Stomach (tissue), 9 donors: Measurements from ENCODE around the gene KLHL15. TPM values are rescaled to one million over a fixed set of nuclear protein-coding genes. Genes with fewer than 3 reads are reported as not detected.

Experiments
- DNase-seq, 2 donors: peaks; one replicate each; pipeline versions ENCODE4 v3.0.0 to v3.0.0-alpha.2; 2013 to 2019
- H3K27ac ChIP-seq, 5 donors: fragments of 200-600 bp in 4 of 5; sonication (generic) in 4 of 5; one replicate each; pipeline ENCODE4 v1.5.1; 2013 to 2019; ENCODE audit warnings: mild to moderate bottlenecking in 1 of 5, moderate library complexity in 1 of 5
- H3K27me3 ChIP-seq, 3 donors: fragments of 200-600 bp; sonication (generic); one replicate each; pipeline ENCODE4 v1.5.1; 2017 to 2019; ENCODE audit warnings: mixed run types in 1 of 3
- H3K36me3 ChIP-seq, 4 donors: fragments of 200-600 bp; sonication (generic); 1 replicate in 3 of 4; 2 replicates in 1 of 4; pipeline ENCODE4 v1.5.1; 2016 to 2019
- H3K4me1 ChIP-seq, 4 donors: fragments of 200-600 bp; sonication (generic); one replicate each; pipeline ENCODE4 v1.5.1; 2016 to 2019
- H3K4me3 ChIP-seq, 4 donors: fragments of 200-600 bp; sonication (generic) in 3 of 4; one replicate each; pipeline ENCODE4 v1.5.1; 2016 to 2019; ENCODE audit warnings: mild to moderate bottlenecking in 1 of 4
- H3K9me3 ChIP-seq, 4 donors: fragments of 200-600 bp; sonication (generic); one replicate each; pipeline ENCODE4 v1.5.1; 2016 to 2019
- CTCF ChIP-seq, 7 experiments: fragments of 450-650 bp in 4 of 7; fragments of 200-600 bp in 3 of 7; sonication (generic) in 3 of 7; IDR thresholded peaks; one replicate each; pipeline ENCODE4 v1.5.1; 2016 to 2019; ENCODE audit warnings: antibody characterized with exemption in 7 of 7, control low read depth in 2 of 7, mild to moderate bottlenecking in 1 of 7
- EP300 ChIP-seq: sonication (generic); formaldehyde crosslinking; IDR thresholded peaks from one replicate; pipeline ENCODE4 v1.6.1; 2017; ENCODE audit warnings: antibody characterized with exemption
- POLR2A ChIP-seq, 4 donors: fragments of 450-650 bp; IDR thresholded peaks; one replicate each; pipeline ENCODE4 v1.6.1; 2016; ENCODE audit warnings: antibody characterized with exemption in 4 of 4, control low read depth in 2 of 4, mild to moderate bottlenecking in 1 of 4, moderate library complexity in 1 of 4
- POLR2AphosphoS5 ChIP-seq, 3 donors: sonication (generic); formaldehyde crosslinking; IDR thresholded peaks; one replicate each; pipeline ENCODE4 v1.6.1; 2016; ENCODE audit warnings: antibody characterized with exemption in 3 of 3
- WGBS, 5 donors: extraction: QIAGEN DNeasy Blood & Tissue Kit in 3 of 5; methylation state at CpG; one replicate each; pipeline versions ENCODE4 v1.1.5 to v1.1.7; 2013 to 2018; 5-methylcytosine and 5-hydroxymethylcytosine counted together
- intact Hi-C: fragments of 100-400 bp; cut with DNase I; formaldehyde crosslinking; loops from one replicate; pipeline ENCODE4 v1.15.1; 2023; ENCODE audit warnings: low total_unique reads
- polyA plus RNA-seq, 3 donors: library from polyadenylated mRNA; stranded (reverse); fragments of 200-250 nt; gene quantifications; one replicate each; pipeline ENCODE4 v1.2.3, GENCODE V29; 2013
- total RNA-seq, 5 donors: library from RNA; depleted of rRNA; stranded (reverse); fragments of >200 nt; gene quantifications; one replicate each; pipeline versions ENCODE4 v1.1.0 to v1.2.3, GENCODE V29; 2014 to 2016
- donor health status: healthy with polysubstance abuse.
- donor health status: Bipolar disorder and iron deficiency.
- donor health status: healthy.

The KLHL15 gene
- total and polyA plus RNA-seq, 8 donors, result 1.1 to 41.3 (median 3.0) TPM

- Histone ChIP-seq H3K4me1 (no peaks in the 10 kb centered on the region), H3K27me3 (no peaks in the 10 kb centered on the region), H3K9me3 (no peaks in the 10 kb centered on the region), H3K36me3 (no peaks in the 10 kb centered on the region), H3K27ac (no peak overlapping the region), H3K4me3 (no peak overlapping the region)
- TF ChIP-seq EP300 (no peak), CTCF (IDR thresholded peaks at IDR 0.05) (no peak), POLR2AphosphoS5 (IDR thresholded peaks at IDR 0.05) (no peak), POLR2A (IDR thresholded peaks at IDR 0.05) (no peak)
- WGBS, 5 donors, result 87 to 94% (median 93%) methylated on average over 1 of the region's 1 CpG
- no peak for DNase-seq
- intact Hi-C loops, result no loop called here
Measured at GRCh38 chrX:24012266-24012665, 14.7 kb downstream of the KLHL15 start.

GRCh38 chrX:24005867-24006266, 21.1 kb downstream of the KLHL15 start:
- Histone ChIP-seq H3K9me3 (no peaks in the 10 kb centered on the region), H3K27me3 (no peaks in the 10 kb centered on the region), H3K36me3 (peaks cover 0 to 11% (median 9%) of the 10 kb centered on the region in 4 donors), H3K27ac (no peak overlapping the region), H3K4me3 (no peak overlapping the region), H3K4me1 (no peaks in the 10 kb centered on the region)
- DNase-seq, result no peak
- intact Hi-C loops, result no loop called here
- TF ChIP-seq CTCF (IDR thresholded peaks at IDR 0.05) (no peak), POLR2A (IDR thresholded peaks at IDR 0.05) (no peak), POLR2AphosphoS5 (IDR thresholded peaks at IDR 0.05) (no peak), EP300 (no peak)
- 91 to 95% (median 92%) methylated on average over 9 of the region's 9 CpGs for WGBS, 5 donors

GRCh38 chrX:24005028-24005427, 22.0 kb downstream of the KLHL15 start:
- H3K27ac ChIP-seq, result no peak overlapping the region
- 44 to 71% (median 59%) methylated on average over 1 of the region's 1 CpG for WGBS, 5 donors
- no peak for TF ChIP-seq EP300
- TF ChIP-seq POLR2A (IDR thresholded peaks at IDR 0.05), result no peak
- no peak for TF ChIP-seq POLR2AphosphoS5 (IDR thresholded peaks at IDR 0.05)
- no peak for TF ChIP-seq CTCF (IDR thresholded peaks at IDR 0.05)

GRCh38 chrX:24002792-24003191, 24.2 kb downstream of the KLHL15 start:
- Histone ChIP-seq H3K4me3 (no peak overlapping the region), H3K36me3 (peaks cover 0 to 15% (median 12%) of the 10 kb centered on the region in 4 donors), H3K9me3 (no peaks in the 10 kb centered on the region), H3K27ac (no peak overlapping the region), H3K4me1 (no peaks in the 10 kb centered on the region), H3K27me3 (no peaks in the 10 kb centered on the region)
- DNase-seq, result no peak
- intact Hi-C loops, result no loop called here
- TF ChIP-seq EP300 (no peak), CTCF (IDR thresholded peaks at IDR 0.05) (no peak)
- 68 to 93% (median 83%) methylated on average over 2 of the region's 2 CpGs for WGBS, 5 donors

More at GRCh38 chrX:24005028-24005427, 22.0 kb downstream of the KLHL15 start:
- intact Hi-C loops, result no loop called here
- no peak overlapping the region for H3K4me3 ChIP-seq
- no peak for DNase-seq
- peaks cover 0 to 11% (median 9%) of the 10 kb centered on the region in 4 donors for H3K36me3 ChIP-seq
- H3K27me3 ChIP-seq, result no peaks in the 10 kb centered on the region
- H3K9me3 ChIP-seq, result no peaks in the 10 kb centered on the region
- no peaks in the 10 kb centered on the region for H3K4me1 ChIP-seq
